SKM-1 (cell line): ENCODE results near the gene ESPNL.

Experiments
- DNase-seq: peaks from one replicate; lab custom pipeline; 2025; ENCODE audit not compliant: unreplicated experiment; lab: John Stamatoyannopoulos, UW

ESPNL gene

GRCh38 chr2:238075397-238075796, 24.7 kb upstream of the ESPNL start:
- no peak for DNase-seq

GRCh38 chr2:238077292-238077691, 22.8 kb upstream of the ESPNL start:
- DNase-seq, result no peak

DNA sequence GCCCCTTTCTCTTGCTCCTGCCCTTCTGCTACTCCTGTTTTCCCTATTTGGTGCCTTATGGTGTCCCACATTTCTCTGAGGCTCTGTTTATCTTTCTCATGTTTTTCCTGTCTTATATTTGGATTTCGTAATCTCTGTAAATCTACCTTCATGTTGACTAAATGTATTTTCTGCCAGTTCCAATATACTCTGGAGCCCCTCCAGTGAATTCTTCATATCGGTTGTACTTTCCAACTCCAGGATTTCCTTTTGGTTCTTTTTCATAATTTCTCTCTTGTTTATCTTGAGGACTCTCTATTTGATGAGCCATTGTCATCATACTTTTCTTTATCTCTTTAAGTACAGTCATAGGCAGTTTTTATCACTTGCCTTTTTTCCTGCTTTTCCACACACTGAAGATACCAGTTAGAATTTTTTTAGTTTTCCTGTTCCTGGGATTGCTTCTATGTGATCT, 20.2 kb upstream of the ESPNL start:
- no peak for DNase-seq

DNA sequence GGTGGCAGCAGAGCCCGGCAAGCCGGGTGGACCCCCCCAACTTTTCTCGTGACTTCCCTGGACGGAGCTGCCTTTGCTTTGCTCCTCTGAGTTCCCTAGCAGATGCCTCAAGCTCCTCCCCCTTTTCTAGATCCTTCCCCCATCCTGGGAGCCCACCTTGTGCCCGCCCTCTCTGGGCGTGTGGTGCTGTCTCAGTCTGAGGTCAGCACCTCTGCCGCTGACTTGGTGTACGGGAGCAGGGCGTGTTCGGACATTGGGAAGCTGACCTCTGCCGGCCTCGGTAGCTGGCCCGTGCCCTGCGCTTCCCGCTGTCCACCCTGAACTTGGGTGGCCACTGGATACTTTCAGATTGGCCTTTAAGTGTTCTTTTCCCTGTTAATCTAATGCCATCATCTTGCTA, 19.6 kb upstream of the ESPNL start:
- DNase-seq, result no peak

GRCh38 chr2:238081150-238081549, 19.0 kb upstream of the ESPNL start:
- DNase-seq, result no peak

GRCh38 chr2:238081561-238081960, 18.6 kb upstream of the ESPNL start:
- DNase-seq, result no peak

GRCh38 chr2:238082151-238082550, 18.0 kb upstream of the ESPNL start:
- no peak for DNase-seq

- DNase-seq, result no peak
Measured at GRCh38 chr2:238082827-238083226, 17.3 kb upstream of the ESPNL start.

DNA sequence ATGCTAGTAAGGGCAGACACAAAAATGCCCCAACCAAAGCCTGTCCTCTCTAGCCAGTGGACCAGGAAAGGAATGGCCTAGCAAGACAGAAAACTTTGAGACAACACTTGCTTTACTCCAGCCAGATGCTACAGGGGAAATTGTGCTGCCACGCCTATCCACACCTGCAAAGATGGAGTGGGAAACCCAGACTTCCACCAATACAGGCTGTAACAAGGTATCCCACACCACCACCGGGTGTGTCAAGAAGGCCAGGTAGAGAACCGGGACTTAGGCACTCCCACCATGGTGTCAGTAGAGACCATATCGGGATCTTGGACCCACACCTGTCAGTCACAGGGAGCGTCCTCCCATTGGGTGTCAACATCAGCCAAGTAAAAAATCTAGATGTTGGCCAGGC, 16.2 kb upstream of the ESPNL start:
- DNase-seq, result no peak

DNA sequence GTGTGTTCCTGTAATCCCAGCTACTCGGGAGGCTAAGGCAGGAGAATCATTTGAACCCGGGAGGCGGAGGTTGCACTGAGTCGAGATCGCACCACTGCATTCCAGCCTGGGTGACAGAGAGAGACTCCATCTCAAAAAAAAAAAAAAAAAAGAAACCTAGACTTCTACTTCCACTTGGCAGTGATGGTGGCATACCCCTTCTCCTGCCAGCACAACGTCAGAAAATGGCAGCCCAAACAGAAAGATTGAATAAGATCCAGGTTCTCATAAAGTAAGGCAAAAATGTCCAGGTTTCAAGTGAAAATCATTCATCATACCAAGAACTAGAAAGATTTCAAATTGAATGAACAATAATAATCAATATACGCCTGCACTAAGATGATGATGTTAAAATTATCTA, 15.4 kb upstream of the ESPNL start:
- DNase-seq, result no peak

GRCh38 chr2:238085899-238086298, 14.2 kb upstream of the ESPNL start:
- DNase-seq, result no peak

DNA sequence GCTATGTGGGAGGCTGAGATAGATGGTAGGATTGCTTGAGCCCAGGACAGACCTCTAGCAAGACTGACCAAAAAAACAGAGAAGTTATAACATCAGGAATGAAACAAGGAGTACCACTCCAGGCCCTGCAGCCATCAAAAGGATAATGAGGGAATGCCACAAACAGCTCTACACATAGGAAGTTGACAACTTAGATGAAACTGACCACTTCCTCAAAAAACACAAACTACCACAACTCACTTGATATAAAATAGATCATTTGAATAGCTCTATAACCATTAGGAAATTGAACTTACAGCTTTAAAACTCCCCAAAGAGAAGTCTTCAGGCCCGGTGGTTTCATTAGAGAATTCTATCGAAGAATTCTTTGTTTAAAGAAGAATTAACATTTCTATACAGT, 12.9 kb upstream of the ESPNL start:
- DNase-seq, result peak; percentile 23

DNA sequence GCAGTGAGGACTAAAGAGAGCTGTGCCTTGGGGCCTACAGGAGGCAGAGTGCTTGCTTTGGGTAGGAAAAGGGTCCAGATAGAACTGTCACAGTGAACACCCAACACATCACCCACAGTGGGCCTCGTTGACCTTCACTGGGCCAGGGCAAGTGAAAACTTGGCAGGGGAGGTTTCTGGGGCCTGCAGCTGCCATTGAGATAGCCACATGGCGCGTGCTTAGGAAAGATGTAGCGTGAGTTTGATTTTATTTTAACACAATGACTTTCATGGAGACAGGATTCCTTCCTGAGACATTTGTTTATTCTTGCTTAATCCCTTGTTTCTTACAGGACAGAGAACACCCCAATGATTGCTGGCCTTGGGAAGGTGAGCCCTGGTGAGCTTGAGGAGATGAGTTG, 9.3 kb upstream of the ESPNL start:
- no peak for DNase-seq

DNA sequence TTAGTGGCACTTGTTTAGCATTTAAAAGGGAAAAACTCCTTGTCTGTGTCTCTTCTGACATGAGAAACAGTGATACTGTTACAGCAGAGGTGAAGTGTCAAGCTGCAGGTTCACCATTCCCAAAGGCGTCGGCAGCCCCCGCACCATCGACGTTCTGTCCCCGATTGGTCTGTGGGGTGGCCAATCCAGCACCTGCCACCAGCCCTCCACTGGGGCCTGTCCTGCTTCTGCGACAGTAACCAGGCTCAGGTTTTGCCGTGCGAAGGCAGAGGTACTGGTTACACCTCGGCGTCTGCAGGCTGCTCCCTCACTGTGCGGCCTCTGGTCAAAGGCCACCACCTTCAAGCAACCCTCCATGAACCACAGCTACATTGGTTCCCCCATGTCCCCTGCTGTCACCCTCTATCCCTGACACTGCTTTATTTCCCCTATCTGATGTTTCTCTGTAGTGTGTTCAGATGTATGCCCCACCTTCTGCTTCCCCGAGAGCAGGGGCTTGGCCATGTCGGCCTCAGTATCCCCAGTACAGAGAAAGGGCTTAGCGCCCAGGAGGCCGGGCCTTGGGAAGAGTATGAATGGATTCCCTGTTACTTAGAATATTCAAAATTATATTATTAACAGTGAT, 8.6 kb upstream of the ESPNL start:
- DNase-seq, result no peak

- no peak for DNase-seq
Measured at GRCh38 chr2:238092486-238093035, 7.6 kb upstream of the ESPNL start.

DNA sequence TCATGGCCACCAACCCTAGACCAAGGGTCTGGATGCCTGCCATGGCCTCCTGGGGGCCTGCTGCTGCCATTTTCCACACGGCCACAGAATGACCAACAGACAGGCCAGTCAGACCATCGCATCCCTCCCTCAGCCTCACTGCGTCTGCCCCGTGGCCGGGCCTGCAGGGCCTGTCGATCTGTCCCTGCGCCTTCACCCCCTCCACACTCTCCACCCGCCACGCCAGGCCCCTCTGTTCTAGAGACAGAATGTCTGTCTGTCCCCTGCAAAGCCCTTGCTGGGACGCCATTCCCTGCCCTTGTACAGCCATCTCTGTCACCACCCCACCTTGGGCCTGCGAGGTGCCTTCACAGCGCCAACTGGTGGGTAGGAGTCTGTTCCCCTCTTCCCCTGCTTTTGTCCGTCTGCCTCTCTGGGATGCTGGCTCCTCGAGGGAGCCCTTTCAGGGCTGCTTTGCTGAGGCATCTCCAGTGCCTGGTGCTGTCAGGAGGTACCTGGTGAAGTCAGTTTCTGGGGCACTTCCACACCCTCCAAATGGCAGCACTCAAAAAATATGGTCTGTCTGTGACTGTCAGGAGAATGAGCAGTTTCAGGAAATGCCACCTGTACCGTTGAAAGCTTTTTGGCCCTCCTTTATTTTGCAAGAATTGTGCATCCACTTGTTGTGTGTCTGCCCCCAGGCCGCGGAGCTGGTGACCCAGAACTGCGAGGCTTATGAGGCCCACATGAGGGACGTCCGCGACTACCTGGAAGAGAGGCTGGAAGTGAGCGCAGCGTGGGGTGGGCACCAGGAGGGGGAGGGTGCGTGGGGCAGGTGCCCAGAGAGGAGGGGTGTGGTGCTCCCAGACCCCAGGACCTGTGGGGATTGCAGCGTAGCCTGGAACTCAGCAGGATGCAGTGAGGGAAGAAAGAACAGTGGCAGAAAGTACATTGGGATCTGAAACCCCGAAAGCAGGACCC, 6.7 kb upstream of the ESPNL start:
- no peak for DNase-seq

DNA sequence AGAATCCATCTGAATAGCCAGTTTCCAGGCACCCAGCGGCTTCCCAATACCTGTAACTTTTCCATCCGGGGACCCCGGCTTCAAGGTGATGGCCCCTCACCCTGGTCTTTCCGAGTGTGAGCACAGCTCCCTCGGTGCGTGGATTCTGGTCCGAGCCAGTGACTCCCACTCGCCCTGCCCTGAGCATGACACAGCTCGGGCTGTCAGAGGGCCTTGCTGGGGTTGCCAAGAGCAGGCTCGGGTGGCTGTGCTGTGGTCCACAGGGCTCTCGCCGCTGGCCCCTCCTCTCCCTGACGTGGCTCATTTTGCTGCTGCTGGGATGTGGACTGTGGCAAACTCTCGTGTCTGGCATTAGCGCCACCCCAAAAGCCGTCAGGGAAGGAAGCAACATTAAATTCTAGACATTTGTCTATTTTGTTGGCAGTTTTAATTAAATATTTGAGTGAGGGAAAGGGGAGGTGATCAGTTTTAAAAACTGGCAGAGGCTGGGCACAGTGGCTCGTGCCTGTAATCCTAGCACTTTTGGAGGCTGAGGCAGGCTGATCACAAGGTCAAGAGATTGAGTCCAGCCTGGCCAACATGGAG, 5.6 kb upstream of the ESPNL start:
- no peak for DNase-seq

DNA sequence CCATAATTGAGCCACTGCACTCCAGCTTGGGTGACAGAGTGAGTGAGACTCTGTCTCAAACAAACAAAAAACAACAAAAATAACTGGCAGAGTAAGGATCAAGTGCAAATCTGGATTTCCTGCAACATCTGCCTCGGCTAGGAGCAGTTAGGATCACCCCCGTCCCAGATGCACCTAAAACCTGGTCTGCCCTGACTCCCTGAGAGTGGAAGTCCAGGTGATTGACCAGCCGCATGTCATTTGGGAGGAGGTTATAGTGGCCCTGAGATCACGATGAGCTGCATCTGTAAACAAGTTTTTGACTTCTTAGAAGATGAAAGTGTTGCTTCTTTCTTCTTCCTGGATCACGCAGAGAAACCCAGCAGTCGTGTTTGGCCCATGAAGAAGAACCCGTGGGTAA, 5.0 kb upstream of the ESPNL start:
- no peak for DNase-seq

DNA sequence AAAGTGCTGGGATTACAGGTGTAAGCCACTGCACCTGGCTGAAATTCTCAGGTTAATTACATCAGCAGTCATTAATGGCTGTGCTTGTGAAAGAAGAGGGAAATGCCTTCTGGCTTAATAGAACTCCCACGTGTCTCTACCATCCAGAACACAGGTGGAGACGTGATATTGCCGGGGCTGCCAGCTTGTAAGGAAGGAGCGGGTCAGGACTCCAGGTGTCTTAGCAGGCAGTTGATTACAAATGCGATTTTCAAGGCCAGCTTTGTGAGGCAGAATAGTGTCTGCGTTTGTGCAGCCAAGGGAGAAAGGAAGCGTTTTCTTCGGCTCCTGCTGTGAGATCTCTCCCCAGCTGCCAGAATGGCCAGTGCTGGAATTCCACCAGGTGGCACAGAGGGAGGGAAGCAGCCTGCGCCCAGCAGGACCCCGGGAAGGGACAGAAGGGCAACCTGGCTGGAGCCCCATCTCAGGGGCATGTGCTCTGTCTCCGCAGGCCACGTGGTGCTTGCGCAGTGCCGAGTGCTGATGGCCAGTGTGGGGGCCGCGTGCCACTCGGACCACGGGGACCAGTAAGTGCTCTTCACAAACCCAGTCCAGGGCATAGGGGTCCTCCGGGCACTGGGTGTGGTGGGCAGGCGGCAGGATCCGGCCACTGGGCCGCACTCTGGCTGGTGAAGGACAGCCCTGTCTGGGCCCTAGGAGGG, 3.7 kb upstream of the ESPNL start:
- DNase-seq, result no peak

DNA sequence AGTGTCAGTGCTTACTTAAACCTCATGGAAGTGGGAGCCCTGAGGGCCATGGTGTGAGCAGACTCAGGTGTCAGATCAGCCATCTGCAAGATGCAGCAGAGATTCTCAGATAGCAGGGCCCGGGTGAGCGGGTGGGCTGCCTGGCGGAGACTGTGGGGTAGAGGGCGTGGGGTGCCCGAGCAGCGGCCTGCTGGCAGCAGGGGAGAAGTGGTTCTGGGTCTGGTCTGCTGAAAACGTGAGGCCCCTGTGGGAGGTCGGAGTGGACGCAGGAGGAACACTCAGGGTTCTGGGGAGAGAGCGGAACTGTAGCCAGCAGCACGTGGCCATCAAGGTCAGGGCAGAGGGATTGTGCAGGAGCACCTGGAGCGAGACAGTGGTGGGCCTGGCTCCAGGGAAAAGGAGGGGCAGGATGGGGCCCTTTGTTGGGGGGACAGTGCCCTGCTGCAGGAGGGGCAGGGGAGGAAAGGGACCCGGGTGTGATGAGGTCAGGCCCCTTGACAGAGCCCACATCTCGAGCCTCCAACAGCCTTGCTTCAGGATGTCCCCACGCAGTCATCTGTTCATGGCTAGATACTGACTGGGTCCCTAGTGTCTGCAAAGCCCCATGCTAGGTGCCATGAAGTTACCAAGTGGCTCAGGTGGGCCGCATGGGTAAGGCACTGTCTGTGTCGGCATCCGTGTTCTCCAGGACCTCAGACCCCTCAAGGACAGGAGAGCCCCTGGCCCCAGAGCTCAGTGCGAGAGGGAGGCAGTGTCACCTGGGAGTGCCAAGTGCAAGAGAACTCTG, 2.7 kb upstream of the ESPNL start:
- no peak for DNase-seq
